ENCODE measurements around the gene CHST11.

DNA sequence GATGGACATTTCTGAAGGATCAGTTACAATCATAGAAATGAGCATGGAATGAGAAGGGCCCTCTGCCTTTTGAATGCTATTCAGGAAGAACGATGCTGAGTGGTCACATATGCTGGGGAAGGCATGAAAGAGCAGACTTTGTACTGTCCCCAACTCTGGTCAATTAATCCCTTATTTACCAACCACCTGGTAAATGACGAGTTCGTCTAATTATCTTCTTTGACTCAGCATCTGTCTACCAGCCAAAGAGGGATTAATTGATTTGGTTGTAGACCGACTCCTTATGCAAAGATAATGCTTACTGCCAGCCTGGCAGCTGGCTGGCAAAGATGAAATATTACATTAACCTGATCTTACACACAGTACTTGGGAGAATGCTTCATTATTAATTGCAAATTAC lies 152.2 kb downstream of the CHST11 start:
- TF ChIP-seq, protein P1, sequence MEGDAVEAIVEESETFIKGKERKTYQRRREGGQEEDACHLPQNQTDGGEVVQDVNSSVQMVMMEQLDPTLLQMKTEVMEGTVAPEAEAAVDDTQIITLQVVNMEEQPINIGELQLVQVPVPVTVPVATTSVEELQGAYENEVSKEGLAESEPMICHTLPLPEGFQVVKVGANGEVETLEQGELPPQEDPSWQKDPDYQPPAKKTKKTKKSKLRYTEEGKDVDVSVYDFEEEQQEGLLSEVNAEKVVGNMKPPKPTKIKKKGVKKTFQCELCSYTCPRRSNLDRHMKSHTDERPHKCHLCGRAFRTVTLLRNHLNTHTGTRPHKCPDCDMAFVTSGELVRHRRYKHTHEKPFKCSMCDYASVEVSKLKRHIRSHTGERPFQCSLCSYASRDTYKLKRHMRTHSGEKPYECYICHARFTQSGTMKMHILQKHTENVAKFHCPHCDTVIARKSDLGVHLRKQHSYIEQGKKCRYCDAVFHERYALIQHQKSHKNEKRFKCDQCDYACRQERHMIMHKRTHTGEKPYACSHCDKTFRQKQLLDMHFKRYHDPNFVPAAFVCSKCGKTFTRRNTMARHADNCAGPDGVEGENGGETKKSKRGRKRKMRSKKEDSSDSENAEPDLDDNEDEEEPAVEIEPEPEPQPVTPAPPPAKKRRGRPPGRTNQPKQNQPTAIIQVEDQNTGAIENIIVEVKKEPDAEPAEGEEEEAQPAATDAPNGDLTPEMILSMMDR (IDR thresholded peaks at IDR 0.05), result no peak
- no peak for TF ChIP-seq EZH2 (IDR thresholded peaks at IDR 0.05)

Data from neural progenitor cell (in vitro differentiated cells).